ENCODE measurements around the gene ROCK1.

ROCK1 gene

GRCh38 chr18:21101172-21101571 lies 10.4 kb downstream of the ROCK1 start:
- DNase-seq = no peak

GRCh38 chr18:21100678-21101077 lies 10.9 kb downstream of the ROCK1 start:
- DNase-seq = no peak

DNA sequence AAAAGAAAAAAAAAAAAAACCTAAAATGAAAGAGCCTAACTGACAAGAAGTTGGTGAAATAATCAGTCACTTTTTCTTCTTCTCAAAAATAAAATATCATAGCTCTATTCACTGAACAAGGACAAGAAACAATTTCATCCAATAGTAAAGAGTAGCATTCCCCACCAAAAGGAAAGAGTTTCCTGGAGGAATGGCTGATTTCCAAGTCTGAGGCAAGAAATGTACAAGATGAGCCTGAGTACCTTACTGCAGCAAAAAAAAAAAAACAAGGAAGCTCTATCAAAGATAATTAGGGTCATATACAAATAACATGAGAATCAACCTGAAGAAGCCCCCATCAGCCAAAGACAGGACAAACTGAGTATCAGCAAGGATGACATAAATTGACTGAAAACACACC lies 11.5 kb downstream of the ROCK1 start:
- DNase-seq = no peak

DNA sequence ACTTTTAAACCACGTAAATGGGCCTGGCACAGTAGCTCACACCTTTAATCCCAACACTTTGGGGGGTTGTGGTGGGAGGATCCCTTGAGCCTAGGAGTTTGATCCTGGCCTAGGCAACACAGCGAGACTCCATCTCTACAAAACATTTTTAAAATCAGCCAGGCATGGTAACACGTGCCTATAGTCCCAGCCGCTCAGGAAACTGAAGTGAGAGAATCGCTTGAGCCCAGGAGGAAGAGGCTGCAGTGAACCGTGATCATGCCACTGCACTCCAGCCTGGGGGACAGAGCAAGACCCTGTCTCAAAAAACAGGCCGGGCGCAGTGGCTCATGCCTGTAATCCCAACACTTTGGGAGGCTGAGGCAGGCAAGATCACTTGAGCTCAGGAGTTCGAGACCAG lies 12.2 kb downstream of the ROCK1 start:
- DNase-seq = no peak

GRCh38 chr18:21096760-21097159 lies 14.9 kb downstream of the ROCK1 start:
- no peak for DNase-seq

DNA sequence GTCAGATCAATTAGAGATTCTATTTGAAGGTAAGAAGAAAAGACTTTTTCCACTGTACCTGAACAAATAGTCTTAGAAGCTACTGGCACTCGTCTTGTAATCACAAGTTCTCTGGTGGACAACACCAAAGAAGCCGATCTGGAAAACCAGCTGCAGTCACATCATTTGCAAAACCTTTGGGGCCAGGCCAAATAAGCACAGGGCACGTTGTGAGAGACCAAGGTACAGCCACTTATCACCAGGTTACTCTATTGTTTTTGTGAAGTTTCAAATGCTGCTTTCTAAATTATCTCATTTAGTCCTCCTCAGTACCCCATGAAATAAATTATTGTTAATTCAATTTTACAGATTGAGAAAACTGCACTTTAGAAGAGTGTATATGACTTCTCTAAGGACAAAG lies 18.5 kb downstream of the ROCK1 start:
- DNase-seq = no peak

- DNase-seq = no peak
These were observed 20.9 kb downstream of the ROCK1 start for GRCh38 chr18:21090680-21091079.

DNA sequence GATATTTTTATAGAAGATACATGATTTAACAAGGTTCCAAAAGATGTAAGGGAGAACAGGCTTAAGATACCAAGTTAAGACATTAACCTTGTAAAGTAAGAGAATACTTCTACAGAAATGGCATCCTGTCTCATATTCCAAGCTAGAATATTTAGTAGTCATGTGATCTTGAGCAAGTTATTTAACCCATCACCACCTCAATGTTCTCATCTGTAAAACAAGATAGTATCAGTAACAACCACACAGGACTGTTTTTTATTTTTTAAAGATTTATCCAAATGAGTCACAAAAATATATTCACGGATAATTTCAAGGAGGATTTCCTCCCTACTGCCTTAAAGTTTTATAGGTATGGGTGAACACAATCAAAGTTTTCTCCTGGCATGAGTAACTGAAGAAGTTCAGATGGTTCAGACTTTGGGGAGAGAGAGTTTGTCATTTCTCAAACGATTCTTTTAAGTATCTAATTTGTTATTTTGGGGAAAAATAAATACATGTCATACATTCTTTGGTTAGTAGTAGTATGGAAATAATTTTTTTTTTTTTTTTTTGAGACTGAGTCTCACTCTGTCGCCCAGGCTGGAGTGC lies 25.9 kb downstream of the ROCK1 start:
- no peak for DNase-seq

DNA sequence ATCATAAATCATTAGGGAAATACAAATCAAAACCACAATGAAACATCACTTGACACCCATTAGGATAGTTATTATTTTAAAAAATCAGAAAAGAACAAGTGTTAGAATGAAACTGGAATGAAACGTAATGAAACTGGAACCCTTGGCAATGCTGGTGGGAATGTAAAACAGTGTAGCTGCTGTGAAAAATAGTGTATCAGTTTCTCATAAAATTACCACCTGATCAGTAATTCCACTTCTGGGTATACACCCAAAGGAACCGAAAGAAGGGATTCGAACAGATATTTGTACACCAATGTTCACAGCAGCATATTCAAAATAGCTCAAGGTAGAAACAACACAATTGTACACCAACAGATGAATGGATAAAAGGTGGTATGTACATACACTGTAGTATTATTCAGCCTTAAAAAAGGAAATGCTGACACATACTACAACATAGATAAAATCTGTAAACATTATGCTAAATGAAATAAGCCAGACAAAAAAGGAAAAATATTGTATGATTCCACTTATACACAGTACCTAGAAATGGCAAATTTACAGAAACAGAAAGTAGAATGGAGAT lies 27.0 kb downstream of the ROCK1 start:
- DNase-seq = no peak

GRCh38 chr18:21083017-21083416 lies 28.6 kb downstream of the ROCK1 start:
- DNase-seq = no peak

- no peak for DNase-seq
These were observed 30.2 kb downstream of the ROCK1 start for GRCh38 chr18:21081426-21081825.

DNA sequence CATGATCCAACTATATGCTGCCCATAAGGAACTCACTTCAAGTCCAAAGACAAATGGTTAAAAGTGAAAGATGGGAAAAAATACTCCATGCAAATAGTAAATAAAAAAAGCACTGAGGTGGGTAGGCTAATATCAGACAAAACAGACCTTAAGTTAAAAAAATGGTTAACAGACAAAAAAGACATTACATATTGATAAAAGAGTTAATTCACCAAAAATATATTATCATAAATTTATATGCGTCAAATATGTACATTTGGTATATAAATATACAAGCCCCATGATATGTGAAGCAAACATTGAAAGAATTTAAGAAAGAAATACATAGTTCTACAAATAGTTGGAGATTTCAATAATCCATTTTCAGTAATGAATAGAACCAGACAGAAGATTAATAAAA lies 31.0 kb downstream of the ROCK1 start:
- DNase-seq = no peak

- no peak for DNase-seq
These were observed 37.0 kb downstream of the ROCK1 start for GRCh38 chr18:21074336-21075323.

DNA sequence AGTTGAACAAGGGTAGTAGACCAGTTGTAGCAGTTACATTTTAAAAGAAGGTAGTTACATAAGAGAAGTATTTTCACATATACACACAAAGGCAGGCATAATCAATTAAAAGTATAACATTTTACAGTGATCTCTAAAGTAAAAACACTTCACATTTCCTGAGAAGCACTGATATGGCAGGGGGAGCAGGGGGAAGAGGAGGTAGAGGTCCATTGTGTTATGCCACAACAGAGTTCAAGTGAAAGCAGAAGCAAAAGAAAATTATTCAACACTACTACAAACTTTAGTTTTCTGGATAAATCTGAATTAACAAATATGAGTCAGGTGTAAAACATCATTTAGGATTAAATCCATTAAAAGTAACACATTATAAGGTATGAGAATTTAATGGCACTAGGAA lies 38.4 kb downstream of the ROCK1 start:
- DNase-seq = no peak

DNA sequence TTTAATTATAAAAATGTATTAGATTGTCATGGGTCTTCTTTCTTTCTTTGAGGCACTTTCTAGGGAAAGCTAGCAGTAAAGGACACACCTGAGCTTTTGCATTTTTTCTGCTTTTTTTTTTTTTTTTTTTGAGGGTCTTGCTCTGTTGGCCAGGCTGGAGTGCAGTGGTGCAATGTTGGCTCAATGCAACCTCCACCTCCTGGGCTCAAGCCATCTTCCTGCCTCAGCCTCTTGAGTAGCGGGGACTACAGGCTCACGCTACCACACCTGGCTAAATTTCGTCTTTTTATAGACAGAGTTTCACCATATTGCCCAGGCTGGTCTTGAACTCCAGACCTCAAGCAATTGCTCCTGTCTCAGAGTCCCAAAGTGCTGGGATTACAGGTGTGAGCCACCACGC lies 40.5 kb downstream of the ROCK1 start:
- no peak for DNase-seq

DNA sequence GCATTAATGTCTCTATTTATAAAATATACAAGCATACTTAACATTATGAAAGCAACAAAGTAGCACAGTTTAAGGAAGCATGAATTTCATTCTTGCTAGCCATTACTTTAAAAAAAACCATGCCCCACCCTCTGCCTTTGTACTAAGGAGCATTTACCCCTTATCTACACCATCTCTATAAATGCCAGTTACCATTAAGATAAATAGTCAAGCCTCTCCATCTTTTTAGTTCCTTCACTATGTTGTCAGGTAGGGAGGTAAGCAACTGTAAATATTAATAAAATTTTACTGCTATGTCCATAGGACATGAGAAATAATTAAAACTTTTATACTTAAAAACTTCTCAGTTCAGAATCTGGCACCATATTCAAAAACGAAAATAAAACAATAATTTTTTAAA lies 42.1 kb downstream of the ROCK1 start:
- DNase-seq = no peak

- DNase-seq = no peak
These were observed 47.3 kb downstream of the ROCK1 start for GRCh38 chr18:21064347-21064746.

- no peak for DNase-seq
These were observed 48.6 kb downstream of the ROCK1 start for GRCh38 chr18:21063011-21063410.

- no peak for DNase-seq
These were observed 54.5 kb downstream of the ROCK1 start for GRCh38 chr18:21057112-21057511.

DNA sequence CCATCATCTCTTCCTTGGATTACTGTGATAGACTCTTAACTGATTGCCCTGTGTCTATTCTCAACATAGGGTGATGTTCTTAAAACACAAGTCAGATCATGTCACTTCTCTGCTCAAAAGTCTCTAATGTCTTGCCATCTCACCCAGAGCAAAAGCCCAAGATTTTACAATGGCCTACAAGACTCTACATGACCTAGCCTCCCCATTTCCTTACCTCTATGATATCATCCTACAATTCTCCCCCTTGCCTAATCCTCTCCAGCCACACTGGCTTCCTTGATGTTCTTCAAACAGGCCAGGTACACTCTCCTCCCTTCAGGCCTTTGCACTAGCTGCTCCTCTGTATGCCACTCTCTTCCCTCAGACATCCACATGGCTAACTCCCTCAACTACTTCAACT lies 55.1 kb downstream of the ROCK1 start:
- DNase-seq = no peak

DNA sequence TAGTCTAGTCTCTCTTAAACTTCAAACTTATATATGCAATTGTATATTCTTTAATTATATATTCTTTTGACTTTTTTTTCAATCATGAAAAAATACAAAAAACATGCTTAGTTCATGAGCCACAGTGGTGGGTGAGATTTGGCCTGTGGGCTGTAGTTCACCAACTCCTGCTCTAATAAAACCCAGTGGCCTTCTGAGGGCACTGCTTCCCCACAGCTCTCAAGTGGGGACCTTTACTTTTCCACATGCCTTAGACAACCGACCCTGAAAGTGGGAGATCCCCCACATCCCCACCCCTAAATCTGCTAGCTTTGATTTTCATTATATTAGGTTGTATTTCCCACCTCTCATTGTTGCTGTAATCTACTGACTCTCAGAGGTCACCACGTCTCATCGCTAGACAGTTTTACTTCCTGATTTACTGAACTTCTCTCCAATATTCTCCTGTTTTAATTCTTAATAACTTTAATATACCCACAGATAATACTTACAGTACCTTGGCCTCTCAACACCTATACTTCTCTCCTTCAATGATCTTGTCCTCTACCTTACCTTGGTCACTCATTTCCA lies 57.3 kb downstream of the ROCK1 start:
- DNase-seq = no peak

DNA sequence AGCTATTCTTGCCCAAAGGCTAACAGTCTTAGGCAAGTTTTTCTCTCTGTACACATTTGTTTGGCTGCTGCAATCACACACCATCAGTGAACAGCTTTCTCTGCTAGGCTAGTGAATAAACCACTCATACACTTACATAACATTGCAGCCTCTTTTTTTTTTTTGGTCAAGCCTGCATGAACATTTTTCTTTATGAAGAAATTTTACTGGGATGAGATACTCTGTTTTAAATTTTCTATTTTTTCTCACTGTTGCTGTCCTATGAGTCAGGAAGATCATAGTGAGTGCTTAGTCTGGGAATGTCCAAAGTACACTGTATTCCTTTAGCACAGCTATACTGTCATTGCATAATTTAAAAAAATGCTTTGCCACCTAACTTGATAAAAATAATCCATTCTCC lies 58.5 kb downstream of the ROCK1 start:
- no peak for DNase-seq

DNA sequence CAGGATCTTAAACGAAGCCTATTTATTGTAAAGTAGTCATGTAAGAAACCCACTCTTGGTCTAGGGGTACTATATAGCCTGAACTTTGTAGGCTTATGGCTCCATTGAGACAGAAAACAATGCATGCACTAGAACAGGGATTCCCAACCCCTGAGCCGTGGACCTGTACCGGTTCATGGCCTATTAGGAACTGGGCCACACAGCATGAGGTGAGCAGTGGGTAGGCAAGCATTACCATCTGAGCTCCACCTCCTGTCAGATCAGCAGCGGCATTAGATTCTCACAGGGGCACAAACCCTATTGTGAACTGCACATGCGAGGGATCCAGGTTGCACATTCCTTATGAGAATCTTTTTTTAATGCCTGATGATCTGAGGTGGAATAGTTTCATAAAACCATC lies 59.2 kb downstream of the ROCK1 start:
- DNase-seq = no peak

DNA sequence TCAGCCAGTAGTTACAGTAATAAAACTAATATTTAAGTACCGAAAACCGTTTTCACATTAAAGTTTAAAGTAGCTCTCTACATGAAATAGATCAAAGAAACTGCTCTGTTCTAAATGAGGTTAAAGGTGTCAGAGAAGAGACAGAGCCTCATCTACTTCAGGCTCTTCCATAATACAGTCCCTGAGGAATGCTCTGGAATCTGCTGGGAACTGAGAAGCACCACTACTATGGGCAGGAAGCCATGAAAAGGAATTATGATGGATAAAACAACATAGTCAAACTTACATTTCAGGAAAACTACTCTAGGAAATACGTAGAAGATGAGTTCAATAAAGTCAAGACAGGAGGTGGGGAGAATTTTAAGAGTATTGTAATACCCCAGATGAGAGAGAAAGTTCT lies 60.0 kb downstream of the ROCK1 start:
- DNase-seq = no peak
